ENCODE measurements around the gene DNAH3.

GRCh38 chr16:21076186-21076883, 74.3 kb downstream of the DNAH3 start:
- no peak for TF ChIP-seq MEF2D (CRISPR knock-in tag; IDR thresholded peaks at IDR 0.05)
- TF ChIP-seq MAX (IDR thresholded peaks at IDR 0.05), result no peak
- no peak for TF ChIP-seq CTCF (CRISPR knock-in tag; IDR thresholded peaks at IDR 0.05)
- TF ChIP-seq ETV6 (CRISPR knock-in tag; conservative IDR thresholded peaks at IDR 0.05), result no peak
- no peak for TF ChIP-seq POLR2G (IDR thresholded peaks at IDR 0.05; ENCODE audit: low read depth, low read length)
- TF ChIP-seq ZFP37 (CRISPR knock-in tag; IDR thresholded peaks at IDR 0.05; ENCODE audit: borderline replicate concordance), result no peak
- no peak for TF ChIP-seq NR2C2 (CRISPR knock-in tag; IDR thresholded peaks at IDR 0.05; ENCODE audit: borderline replicate concordance)

Measured in HepG2 (cell line).